ENCODE measurements around the gene CHMP4A. TPM values are rescaled to one million over a fixed set of nuclear protein-coding genes. Genes with fewer than 3 reads are reported as not detected.

The CHMP4A gene
- total and polyA plus RNA-seq, 2 of the 13 experiments (the other 11 are each of a cell fraction or from before 2014, with no cell fraction given) = 83.6 to 113 TPM

- TF ChIP-seq DZIP1 (CRISPR knock-in tag; IDR thresholded peaks at IDR 0.05) (peak; percentile 97), ATF7-NPFF (CRISPR knock-in tag; IDR thresholded peaks at IDR 0.05; ENCODE audit: low read depth) (peak; percentile 98), CENPT (CRISPR knock-in tag; IDR thresholded peaks at IDR 0.05; ENCODE audit: low read depth) (peak; percentile 93), ZBTB7B (CRISPR knock-in tag; IDR thresholded peaks at IDR 0.05) (peak; percentile 83), KDM1A (CRISPR knock-in tag; IDR thresholded peaks at IDR 0.05) (no peak; the same call in 1 of the 2 replicates), ZNF451 (CRISPR knock-in tag; IDR thresholded peaks at IDR 0.05) (no peak; the same call in none of the 2 replicates), DR1 (CRISPR knock-in tag; IDR thresholded peaks at IDR 0.05) (peak; percentile 77; the same call in 1 of the 2 replicates), FOXO4 (CRISPR knock-in tag; conservative IDR thresholded peaks at IDR 0.05) (no peak), BATF2 (CRISPR knock-in tag; IDR thresholded peaks at IDR 0.05) (no peak), GPN1 (CRISPR knock-in tag; IDR thresholded peaks at IDR 0.05; ENCODE audit: borderline replicate concordance) (no peak; the same call in 1 of the 2 replicates), HIC2 (CRISPR knock-in tag; IDR thresholded peaks at IDR 0.05; ENCODE audit: low read depth) (peak; percentile 71; the same call in 1 of the 2 replicates), ZNF891 (CRISPR knock-in tag; IDR thresholded peaks at IDR 0.05) (peak; percentile 99), GTF3A (CRISPR knock-in tag; conservative IDR thresholded peaks at IDR 0.05) (peak; percentile 99; the same call in 1 of the 2 replicates), PBX3 (CRISPR knock-in tag; IDR thresholded peaks at IDR 0.05; ENCODE audit: borderline replicate concordance) (peak; percentile 80; the same call in 1 of the 2 replicates), PHF8 (CRISPR knock-in tag; IDR thresholded peaks at IDR 0.05) (peak; percentile 97), ZBTB34 (CRISPR knock-in tag; IDR thresholded peaks at IDR 0.05) (peak; percentile 76), ZNF703 (CRISPR knock-in tag; IDR thresholded peaks at IDR 0.05; ENCODE audit: borderline replicate concordance) (no peak), ZNF282 (IDR thresholded peaks at IDR 0.05; ENCODE audit: partially characterized antibody) (no peak)
These were observed at the start of gene CHMP4A (continued) for GRCh38 chr14:24212924-24213865.

Measured in HepG2 (cell line).